D341Med (cell line): ENCODE data around the gene COG4.

ENCODE experiments used
- DNase-seq: peaks from one replicate; pipeline ENCODE4 v3.0.0; 2012; ENCODE audit warnings: low spot score

COG4 gene

DNA sequence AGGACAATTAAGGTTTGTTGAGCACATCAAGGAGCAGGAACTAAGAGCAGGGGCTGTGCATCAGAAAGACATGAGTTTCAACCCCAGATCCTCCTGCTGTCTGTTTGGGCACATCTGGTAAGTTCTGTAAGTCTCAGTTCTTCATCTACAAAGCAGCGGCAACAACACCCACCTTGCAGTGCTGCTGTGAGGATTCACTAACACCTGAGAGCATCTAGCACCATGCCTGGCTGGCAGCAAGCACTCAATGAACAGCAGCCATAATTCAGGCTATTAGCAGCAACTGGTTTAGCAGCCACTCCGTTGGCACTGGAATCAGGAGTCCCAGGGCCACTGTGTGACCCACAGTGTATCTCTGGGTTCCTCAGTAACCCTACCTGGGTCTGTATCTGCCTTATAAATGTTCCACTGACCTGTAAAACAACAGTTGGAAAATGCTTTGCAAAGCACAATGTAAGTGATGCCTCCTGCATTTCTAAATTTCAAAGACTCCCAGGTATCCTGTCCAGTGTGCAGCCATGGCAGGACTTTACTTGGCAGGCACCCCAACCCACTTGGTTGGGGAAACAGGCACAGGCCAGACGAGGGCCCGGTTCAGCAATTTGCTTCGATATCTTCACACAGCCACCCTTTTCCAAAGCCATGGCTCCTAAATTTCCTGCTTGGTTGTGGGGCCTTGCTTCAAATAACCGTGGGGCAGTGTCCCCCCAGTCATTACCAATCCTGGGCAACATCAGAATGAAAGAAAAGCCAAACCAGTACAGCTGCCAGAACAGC lies 88.7 kb downstream of the COG4 start:
- DNase-seq: no peak

DNA sequence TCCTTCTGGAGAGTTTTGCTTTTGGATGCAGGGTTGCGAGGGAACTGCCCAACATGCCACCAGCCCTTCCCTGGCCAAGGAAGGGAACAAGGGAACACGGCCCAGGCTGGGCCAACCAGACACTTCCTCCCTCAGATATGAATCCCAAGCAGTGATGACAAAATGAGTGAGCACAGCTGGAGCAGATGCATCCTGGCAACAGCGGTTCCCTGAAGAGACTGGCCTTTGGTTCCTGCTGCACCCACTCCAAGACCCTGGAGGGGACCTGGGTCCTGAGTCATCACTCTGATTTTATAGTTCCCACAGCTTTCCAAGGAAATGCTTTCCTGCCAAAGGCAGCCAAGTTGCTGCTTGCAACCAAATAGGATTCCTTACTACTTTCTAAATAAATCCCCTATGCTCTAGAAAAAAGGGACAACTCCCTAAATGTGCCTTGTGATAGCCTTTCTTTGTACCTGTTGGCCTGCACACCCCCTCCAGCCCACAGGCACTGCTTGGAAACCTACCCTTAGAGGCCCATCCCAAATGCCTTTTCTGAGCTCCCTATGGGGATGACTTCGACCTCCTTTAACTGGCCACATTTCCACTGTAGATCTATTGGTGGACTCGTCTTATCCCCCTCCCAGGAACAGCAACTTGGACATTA lies 89.8 kb downstream of the COG4 start:
- no peak for DNase-seq

GRCh38 chr16:70432723-70433457 lies 90.5 kb downstream of the COG4 start:
- no peak for DNase-seq

DNA sequence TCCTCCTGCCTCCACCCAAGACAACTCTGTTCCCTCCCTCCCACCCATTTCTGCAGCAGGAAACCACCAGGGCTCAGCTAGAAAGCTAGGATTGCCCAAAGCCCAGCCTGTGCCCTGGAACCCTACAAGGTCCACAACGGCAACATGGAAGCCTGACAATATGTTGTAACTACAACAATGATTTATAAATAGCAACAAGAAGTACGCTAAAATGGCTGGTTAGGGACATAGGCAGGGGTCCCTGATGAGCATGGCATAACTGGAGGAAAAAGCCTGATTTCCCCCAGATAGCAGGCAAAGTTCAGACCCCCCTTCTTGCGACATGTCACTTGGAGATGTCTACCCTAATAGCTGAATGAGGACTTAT lies 91.0 kb downstream of the COG4 start:
- no peak for DNase-seq

DNA sequence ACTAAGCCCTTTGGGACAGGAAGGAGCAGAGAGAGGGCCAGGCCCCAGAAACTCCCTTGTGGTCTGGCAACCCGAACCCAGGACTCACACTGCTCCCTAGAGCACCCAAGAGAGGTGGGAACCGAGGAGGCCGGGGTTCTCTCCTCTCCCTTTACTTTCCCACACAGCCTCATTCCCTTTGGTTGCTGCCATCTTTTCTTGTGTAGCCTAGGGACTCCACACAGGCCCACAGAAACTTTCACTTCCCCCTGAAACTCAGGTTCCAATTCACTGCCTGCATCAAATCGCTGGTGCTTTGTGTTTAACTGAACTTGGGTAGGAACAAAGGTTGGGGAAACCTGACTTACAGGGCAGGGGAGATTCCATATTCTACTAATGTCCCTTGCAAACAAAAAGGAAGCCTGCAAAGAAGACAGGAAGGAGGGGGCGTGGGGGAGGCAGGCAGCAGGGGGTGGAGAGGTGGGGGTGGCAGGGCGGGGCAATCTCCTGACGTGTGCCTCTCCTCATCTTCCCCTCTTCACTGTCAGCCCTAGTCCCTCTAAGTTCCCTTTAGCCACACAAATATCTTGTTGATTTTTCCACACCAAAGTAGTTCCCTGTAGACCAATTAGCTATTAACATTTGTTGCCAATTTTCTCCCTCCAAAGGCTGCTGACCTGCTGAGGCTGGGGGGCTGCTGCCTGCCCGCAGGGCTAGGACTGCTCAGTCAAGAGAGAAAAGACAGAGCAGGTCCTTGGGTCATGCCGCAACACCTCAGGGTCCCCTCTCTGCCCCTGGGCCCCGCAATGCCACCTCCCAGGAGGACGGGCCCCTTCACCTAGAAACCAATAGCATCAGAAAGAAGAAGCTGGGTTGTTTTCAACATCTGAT lies 92.5 kb downstream of the COG4 start:
- no peak for DNase-seq
